ENCODE data around the gene KIF18A. TPM values are rescaled to one million over a fixed set of nuclear protein-coding genes. Genes with fewer than 3 reads are reported as not detected.

Gene KIF18A
- total and polyA plus RNA-seq, 9 of the 15 experiments (the other 6 are each of a cell fraction or from before 2014, with no cell fraction given), result 15.1 to 36.1 (median 24.3) TPM

- no peak for TF ChIP-seq E2F5 (CRISPR knock-in tag; IDR thresholded peaks at IDR 0.05)
- TF ChIP-seq NONO (IDR thresholded peaks at IDR 0.05; ENCODE audit: low read depth in 2 of 2, low read length in 1 of 2), result no peak
- peak; percentile 80 for TF ChIP-seq GMEB1 (CRISPR knock-in tag; IDR thresholded peaks at IDR 0.05)
- TF ChIP-seq ERF (CRISPR knock-in tag; IDR thresholded peaks at IDR 0.05), result no peak
- TF ChIP-seq ARHGAP35 (IDR thresholded peaks at IDR 0.05; ENCODE audit: partially characterized antibody), result no peak
- TF ChIP-seq CTCFL (IDR thresholded peaks at IDR 0.05; ENCODE audit: borderline replicate concordance, insufficient read depth, low read depth, low read length, poor library complexity, severe bottlenecking), result no peak
- no peak for TF ChIP-seq PHB2 (IDR thresholded peaks at IDR 0.05; ENCODE audit: low read depth)
- TF ChIP-seq CHAMP1 (IDR thresholded peaks at IDR 0.05), result 0 out of 2 replicates have a peak, but pooled peaks have one; percentile 36
- TF ChIP-seq MAFG (tag; conservative IDR thresholded peaks at IDR 0.05), result no peak
- TF ChIP-seq MAX (CRISPR knock-in tag; IDR thresholded peaks at IDR 0.05), result no peak
- TF ChIP-seq EGR1 (conservative IDR thresholded peaks at IDR 0.05), result no peak
- no peak for TF ChIP-seq ZNF512 (tag; IDR thresholded peaks at IDR 0.05)
- TF ChIP-seq ZNF197 (CRISPR knock-in tag; IDR thresholded peaks at IDR 0.05; ENCODE audit: low read depth), result no peak
- TF ChIP-seq ZNF695 (CRISPR knock-in tag; IDR thresholded peaks at IDR 0.05), result no peak
- TF ChIP-seq ZNF778 (CRISPR knock-in tag; IDR thresholded peaks at IDR 0.05), result no peak
- no peak for TF ChIP-seq CC2D1A (IDR thresholded peaks at IDR 0.05)
- TF ChIP-seq ARID1B (IDR thresholded peaks at IDR 0.05), result peak; percentile 26; the same call in 1 of the 2 replicates
- peak; percentile 77; the same call in 1 of the 2 replicates for TF ChIP-seq NBN (IDR thresholded peaks at IDR 0.05; ENCODE audit: low read depth)
- no peak for TF ChIP-seq ZNF324 (CRISPR knock-in tag; IDR thresholded peaks at IDR 0.05)
These were observed 2.3 kb upstream of the KIF18A start (continued) for GRCh38 chr11:28110108-28110820.

Measured in K562 (cell line).